Type B pancreatic cell (in vitro differentiated cells): ENCODE results near the gene AP2S1. TPM values are rescaled to one million over a fixed set of nuclear protein-coding genes. Genes with fewer than 3 reads are reported as not detected.

Source experiments
- DNase-seq: peaks from one replicate; pipeline ENCODE4 v3.0.0; 2021; ENCODE audit warnings: mixed read lengths; ENCODE audit not compliant: unreplicated experiment; ENCODE audit errors: extremely low spot score
- H3K27ac Mint-ChIP-seq: 2 replicates; pipeline ENCODE4 v1.8.0; 2021; ENCODE audit warnings: mild to moderate bottlenecking, mixed read lengths
- H3K27me3 Mint-ChIP-seq: 2 replicates; pipeline ENCODE4 v1.8.0; 2021; ENCODE audit warnings: mixed read lengths
- H3K36me3 Mint-ChIP-seq: 2 replicates; pipeline ENCODE4 v1.8.0; 2021; ENCODE audit warnings: mixed read lengths
- H3K4me1 Mint-ChIP-seq: one replicate; pipeline ENCODE4 v1.8.0; 2021; ENCODE audit warnings: mixed read lengths; ENCODE audit not compliant: unreplicated experiment
- H3K4me3 Mint-ChIP-seq: 2 replicates; pipeline ENCODE4 v1.8.0; 2021; ENCODE audit warnings: mild to moderate bottlenecking, mixed read lengths
- H3K9me3 Mint-ChIP-seq: 2 replicates; pipeline ENCODE4 v1.8.0; 2021; ENCODE audit warnings: mixed read lengths
- total RNA-seq: library from RNA; stranded (reverse); gene quantifications from 2 replicates; pipeline ENCODE4 v1.2.1, GENCODE V29; 2021; ENCODE audit warnings: low replicate concordance
- TF ChIP-seq, protein P1 (sequence below): fragments of 200-600 bp; sonication (generic); conservative IDR thresholded peaks from 2 replicates; pipeline ENCODE4 v1.5.0; 2021; ENCODE audit warnings: antibody characterized with exemption, mild to moderate bottlenecking

Gene AP2S1
- total RNA-seq, 1 donor from 2014 or later, result 128 TPM

DNA sequence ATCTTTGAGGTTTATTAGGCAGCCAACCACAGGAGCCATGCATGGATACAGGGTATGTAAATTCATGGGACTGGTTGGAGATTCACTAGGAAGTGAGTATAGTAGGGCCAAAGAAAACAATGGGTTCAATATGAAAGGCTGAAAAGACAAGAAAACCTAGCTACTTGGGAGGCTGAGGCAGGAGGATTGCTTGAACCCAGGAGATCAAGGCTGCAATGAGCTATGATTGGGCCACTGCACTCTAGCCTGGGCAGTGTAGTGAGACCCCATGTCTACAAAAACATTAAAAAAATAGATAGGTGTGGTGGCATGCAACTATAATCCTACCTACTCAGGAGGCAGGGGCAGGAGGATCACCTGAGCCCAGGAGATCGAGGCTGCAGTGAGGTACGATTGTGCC lies 51.9 kb downstream of the AP2S1 start:
- Mint-ChIP-seq H3K9me3 (no peaks in the 10 kb centered on the region), H3K4me3 (no peak overlapping the region), H3K27ac (no peak overlapping the region), H3K27me3 (no peaks in the 10 kb centered on the region), H3K36me3 (no peaks in the 10 kb centered on the region), H3K4me1 (no peaks in the 10 kb centered on the region)
- TF ChIP-seq, protein P1, sequence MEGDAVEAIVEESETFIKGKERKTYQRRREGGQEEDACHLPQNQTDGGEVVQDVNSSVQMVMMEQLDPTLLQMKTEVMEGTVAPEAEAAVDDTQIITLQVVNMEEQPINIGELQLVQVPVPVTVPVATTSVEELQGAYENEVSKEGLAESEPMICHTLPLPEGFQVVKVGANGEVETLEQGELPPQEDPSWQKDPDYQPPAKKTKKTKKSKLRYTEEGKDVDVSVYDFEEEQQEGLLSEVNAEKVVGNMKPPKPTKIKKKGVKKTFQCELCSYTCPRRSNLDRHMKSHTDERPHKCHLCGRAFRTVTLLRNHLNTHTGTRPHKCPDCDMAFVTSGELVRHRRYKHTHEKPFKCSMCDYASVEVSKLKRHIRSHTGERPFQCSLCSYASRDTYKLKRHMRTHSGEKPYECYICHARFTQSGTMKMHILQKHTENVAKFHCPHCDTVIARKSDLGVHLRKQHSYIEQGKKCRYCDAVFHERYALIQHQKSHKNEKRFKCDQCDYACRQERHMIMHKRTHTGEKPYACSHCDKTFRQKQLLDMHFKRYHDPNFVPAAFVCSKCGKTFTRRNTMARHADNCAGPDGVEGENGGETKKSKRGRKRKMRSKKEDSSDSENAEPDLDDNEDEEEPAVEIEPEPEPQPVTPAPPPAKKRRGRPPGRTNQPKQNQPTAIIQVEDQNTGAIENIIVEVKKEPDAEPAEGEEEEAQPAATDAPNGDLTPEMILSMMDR, result no peak
- no peak for DNase-seq

DNA sequence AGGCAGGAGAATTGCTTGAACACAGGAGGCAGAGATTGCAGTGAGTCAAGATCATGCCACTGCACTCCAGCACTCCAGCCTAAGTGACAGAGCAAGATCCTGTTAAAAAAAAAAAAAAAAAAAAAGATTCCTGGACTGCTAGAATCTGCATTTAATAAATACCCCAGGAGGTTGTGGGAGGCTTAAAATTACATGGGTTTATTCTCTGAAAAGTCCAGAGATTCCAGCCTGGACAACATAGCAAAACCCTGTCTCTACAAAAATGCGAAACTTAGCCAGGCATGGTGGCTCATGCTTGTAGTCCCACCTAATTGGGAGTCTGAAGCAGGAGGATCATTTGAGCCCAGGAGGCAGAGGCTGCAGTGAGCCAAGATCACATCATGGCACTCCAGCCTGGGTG lies 52.8 kb downstream of the AP2S1 start:
- Mint-ChIP-seq H3K27me3 (no peaks in the 10 kb centered on the region), H3K4me3 (no peak overlapping the region), H3K36me3 (no peaks in the 10 kb centered on the region), H3K27ac (no peak overlapping the region), H3K4me1 (no peaks in the 10 kb centered on the region), H3K9me3 (no peaks in the 10 kb centered on the region)
- no peak for DNase-seq
- TF ChIP-seq, protein P1, result no peak

DNA sequence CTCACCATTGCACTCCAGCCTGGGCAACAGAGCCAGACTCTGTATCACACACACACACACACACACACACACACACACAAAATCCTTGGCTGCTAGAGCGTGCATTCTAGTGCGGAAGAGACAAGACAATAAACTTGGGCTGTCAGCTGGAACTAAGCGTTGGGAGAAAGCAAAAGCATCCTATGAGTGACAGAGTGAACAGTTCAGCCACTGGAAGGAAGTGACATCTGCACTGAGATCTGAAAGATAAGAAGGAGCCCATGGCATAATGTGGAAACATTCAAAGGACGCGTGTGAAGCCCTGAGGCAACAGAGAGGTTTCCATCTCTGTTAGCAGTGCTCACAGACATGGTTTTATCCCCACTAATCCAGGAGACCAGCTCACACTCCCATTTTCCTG lies 58.7 kb downstream of the AP2S1 start:
- Mint-ChIP-seq H3K27me3 (no peaks in the 10 kb centered on the region), H3K4me1 (peaks cover 11% of the 10 kb centered on the region)
- DNase-seq, result no peak

DNA sequence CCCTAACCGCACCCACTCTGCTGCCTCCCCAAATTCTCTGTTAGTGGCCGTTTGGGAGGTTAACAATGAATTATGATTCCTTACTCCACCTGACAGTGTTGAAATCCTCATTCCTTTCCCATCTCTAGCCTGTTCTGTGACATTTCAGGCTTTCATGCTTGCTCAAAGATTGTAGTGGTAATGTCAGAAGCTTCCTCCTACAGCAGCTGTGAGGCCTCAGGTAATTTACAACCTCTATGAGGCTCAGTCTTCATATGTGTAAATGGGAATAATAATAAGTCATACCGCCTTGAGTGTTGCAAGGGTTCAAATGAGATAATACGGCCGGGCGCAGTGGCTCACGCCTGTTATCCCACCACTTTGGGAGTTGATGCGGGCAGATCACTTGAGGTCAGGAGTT lies 61.3 kb downstream of the AP2S1 start:
- H3K9me3 Mint-ChIP-seq, result peaks cover 4% of the 10 kb centered on the region
- H3K36me3 Mint-ChIP-seq, result peaks cover 3% of the 10 kb centered on the region
- peaks cover 30% of the 10 kb centered on the region for H3K4me1 Mint-ChIP-seq
- peak overlapping the region; percentile 97 for H3K4me3 Mint-ChIP-seq
- TF ChIP-seq, protein P1, result no peak
- peak overlapping the region; percentile 95 for H3K27ac Mint-ChIP-seq
- H3K27me3 Mint-ChIP-seq, result no peaks in the 10 kb centered on the region
- DNase-seq, result no peak

More for the DNA sequence above, 58.7 kb downstream of the AP2S1 start:
- TF ChIP-seq, protein P1, result no peak
- H3K27ac Mint-ChIP-seq, result peak overlapping the region; percentile 72
- H3K36me3 Mint-ChIP-seq, result no peaks in the 10 kb centered on the region
- peak overlapping the region; percentile 21 for H3K4me3 Mint-ChIP-seq
- peaks cover 4% of the 10 kb centered on the region for H3K9me3 Mint-ChIP-seq

DNA sequence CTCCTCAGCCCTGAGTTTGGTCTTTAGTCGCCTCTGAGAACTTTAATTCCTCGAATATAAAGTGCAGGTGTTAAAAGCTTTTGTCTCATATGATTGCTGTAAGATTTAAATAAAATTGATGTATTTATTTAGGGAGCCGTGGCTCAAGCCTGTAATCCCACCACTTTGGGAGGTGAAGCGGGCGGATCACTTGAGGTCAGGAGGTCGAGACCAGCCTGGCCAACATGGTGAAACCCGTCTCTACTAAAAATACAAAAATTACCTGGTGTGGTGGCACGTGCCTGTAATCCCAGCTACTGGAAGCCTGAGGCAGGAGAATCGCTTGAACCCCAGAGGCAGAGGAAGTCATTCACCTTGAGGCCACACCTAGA lies 61.7 kb downstream of the AP2S1 start:
- Mint-ChIP-seq H3K27me3 (no peaks in the 10 kb centered on the region), H3K4me1 (peaks cover 34% of the 10 kb centered on the region), H3K27ac (peak overlapping the region; percentile 95), H3K36me3 (peaks cover 3% of the 10 kb centered on the region), H3K4me3 (peak overlapping the region; percentile 97), H3K9me3 (peaks cover 4% of the 10 kb centered on the region)
- TF ChIP-seq, protein P1, result no peak
- no peak for DNase-seq
